ENCODE measurements around the gene SAMD4B.
A peak's percentile ranks its signal among the peaks of the same experiment; 100 is the strongest.

- no peak for TF ChIP-seq CTCF (IDR thresholded peaks at IDR 0.05)
- TF ChIP-seq POLR2A (IDR thresholded peaks at IDR 0.05): no peak
- peak in 2 of 3 donors; percentile 30 to 80 for TF ChIP-seq POLR2AphosphoS5 (IDR thresholded peaks at IDR 0.05)
These were observed 88.7 kb downstream of the SAMD4B start for GRCh38 chr19:39430675-39431593.
